ENCODE results near the gene CTNNA2. TPM values are rescaled to one million over a fixed set of nuclear protein-coding genes. Genes with fewer than 3 reads are reported as not detected.
A peak's percentile ranks its signal among the peaks of the same experiment; 100 is the strongest.

CTNNA2 gene
- total RNA-seq, 1 experiment from 2014 or later: 5.5 TPM

- no peak overlapping the region for H2AK5ac ChIP-seq (ENCODE audit: insufficient read length, low read length)
- TF ChIP-seq, protein P1, sequence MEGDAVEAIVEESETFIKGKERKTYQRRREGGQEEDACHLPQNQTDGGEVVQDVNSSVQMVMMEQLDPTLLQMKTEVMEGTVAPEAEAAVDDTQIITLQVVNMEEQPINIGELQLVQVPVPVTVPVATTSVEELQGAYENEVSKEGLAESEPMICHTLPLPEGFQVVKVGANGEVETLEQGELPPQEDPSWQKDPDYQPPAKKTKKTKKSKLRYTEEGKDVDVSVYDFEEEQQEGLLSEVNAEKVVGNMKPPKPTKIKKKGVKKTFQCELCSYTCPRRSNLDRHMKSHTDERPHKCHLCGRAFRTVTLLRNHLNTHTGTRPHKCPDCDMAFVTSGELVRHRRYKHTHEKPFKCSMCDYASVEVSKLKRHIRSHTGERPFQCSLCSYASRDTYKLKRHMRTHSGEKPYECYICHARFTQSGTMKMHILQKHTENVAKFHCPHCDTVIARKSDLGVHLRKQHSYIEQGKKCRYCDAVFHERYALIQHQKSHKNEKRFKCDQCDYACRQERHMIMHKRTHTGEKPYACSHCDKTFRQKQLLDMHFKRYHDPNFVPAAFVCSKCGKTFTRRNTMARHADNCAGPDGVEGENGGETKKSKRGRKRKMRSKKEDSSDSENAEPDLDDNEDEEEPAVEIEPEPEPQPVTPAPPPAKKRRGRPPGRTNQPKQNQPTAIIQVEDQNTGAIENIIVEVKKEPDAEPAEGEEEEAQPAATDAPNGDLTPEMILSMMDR (conservative IDR thresholded peaks at IDR 0.05): no peak
- no peak overlapping the region for H3K4ac ChIP-seq (ENCODE audit: low read depth, low read length)
- no peak overlapping the region for H2BK15ac ChIP-seq (ENCODE audit: low read depth, low read length)
- no peak overlapping the region for H3K18ac ChIP-seq (ENCODE audit: insufficient read length, low read depth, low read length)
- H3K23ac ChIP-seq (ENCODE audit: insufficient read length, low read depth, low read length): no peak overlapping the region
- no peak overlapping the region for H4K8ac ChIP-seq (replicated peaks; ENCODE audit: insufficient read length, low read depth, low read length)
- H3T11ph ChIP-seq (ENCODE audit: low read length): no peak overlapping the region
- no peak overlapping the region for H3K56ac ChIP-seq (ENCODE audit: insufficient read length, low read depth, low read length)
- WGBS (ENCODE audit: extremely low coverage, insufficient read length, low lambda C conversion rate): no CpG with 5 or more reads among the region's 4 CpGs
- no peaks in the 10 kb centered on the region for H3K9me3 ChIP-seq (ENCODE audit: control insufficient read depth, low read depth, low read length)
- H4K20me1 ChIP-seq (ENCODE audit: control insufficient read depth, insufficient read depth, insufficient read length): no peaks in the 10 kb centered on the region
- no peaks in the 10 kb centered on the region for H3K23me2 ChIP-seq (ENCODE audit: insufficient read length, low read depth, low read length, poor library complexity, severe bottlenecking)
- no peak overlapping the region for H2BK20ac ChIP-seq (ENCODE audit: low read depth, low read length, poor library complexity, severe bottlenecking)
- H4K91ac ChIP-seq (ENCODE audit: insufficient read length, low read depth, low read length): no peak overlapping the region
- H3K4me1 Mint-ChIP-seq: peaks cover 13 to 21% of the 10 kb centered on the region in 2 experiments
- no peaks in the 10 kb centered on the region for H3K9me3 Mint-ChIP-seq
- no peak overlapping the region; a peak in 1 of 5 replicates for H3K4me3 Mint-ChIP-seq
- no peak overlapping the region for H4K5ac ChIP-seq (ENCODE audit: insufficient read length, low read depth, low read length)
- no peak overlapping the region for H2BK12ac ChIP-seq (ENCODE audit: insufficient read length, low read depth, low read length)
- no peak overlapping the region for H2BK5ac ChIP-seq (ENCODE audit: insufficient read length, low read length)
- no peak overlapping the region for H3K27ac ChIP-seq (ENCODE audit: insufficient read length, low read depth, low read length)
- H3K36me3 Mint-ChIP-seq (ENCODE audit: insufficient read depth in 1 of 3, low read depth in 3 of 3): no peaks in the 10 kb centered on the region
- no peak overlapping the region for H3K9ac ChIP-seq (ENCODE audit: extremely low read depth, insufficient read length, low read length)
- peak overlapping the region in 1 of 3 experiments; percentile 76; a peak in 2 of 7 replicates for H3K27ac Mint-ChIP-seq
- H2BK120ac ChIP-seq (ENCODE audit: low read depth, low read length, poor library complexity, severe bottlenecking): no peak overlapping the region
- no peaks in the 10 kb centered on the region for H3K79me1 ChIP-seq (ENCODE audit: insufficient read depth, low read depth, low read length, poor library complexity, severe bottlenecking)
- H3K14ac ChIP-seq (ENCODE audit: insufficient read depth, low read length): no peak overlapping the region
- peak overlapping the region; percentile 28 for H3K4me2 ChIP-seq (ENCODE audit: insufficient read depth, insufficient read length, low read length)
- H2AFZ ChIP-seq (ENCODE audit: low read length): no peak overlapping the region
- DNase-seq: no peak
- H3K27me3 Mint-ChIP-seq (ENCODE audit: low read depth): no peaks in the 10 kb centered on the region
- peaks cover 2% of the 10 kb centered on the region; the same call in 1 of the 2 replicates for H3K4me1 ChIP-seq (ENCODE audit: insufficient read depth, low read length)
- H3K79me2 ChIP-seq (ENCODE audit: insufficient read depth, low read length): no peaks in the 10 kb centered on the region
- H3K27me3 ChIP-seq (ENCODE audit: insufficient read depth, low read length): no peaks in the 10 kb centered on the region
Observed at GRCh38 chr2:79916285-79916684, 403.4 kb downstream of the CTNNA2 start.

Measured in H9 (cell line).